OCI-LY1 (cell line): ENCODE data around the gene MAP3K21.

ENCODE experiments used
- H2AFZ ChIP-seq: fragments of 200-600 bp; sonication (generic), shearing (Covaris generic); 2 replicates; pipeline ENCODE4 v1.6.0; 2014; ENCODE audit warnings: antibody characterized with exemption, mild to moderate bottlenecking, low read length
- H3F3A ChIP-seq: fragments of 200-600 bp; sonication (generic), shearing (Covaris generic); 2 replicates; pipeline ENCODE4 v1.6.0; 2014; ENCODE audit warnings: mild to moderate bottlenecking, antibody characterized with exemption, low read length, moderate library complexity; ENCODE audit not compliant: insufficient read depth
- H3K27ac ChIP-seq: fragments of 200-600 bp; sonication (generic); 2 replicates; pipeline ENCODE4 v1.5.1; 2014; ENCODE audit warnings: low read length, mixed run types, mild to moderate bottlenecking, low read depth; ENCODE audit not compliant: poor library complexity, severe bottlenecking
- H3K27me3 ChIP-seq: fragments of 200-600 bp; sonication (generic); 2 replicates; pipeline ENCODE4 v1.6.0; 2014; ENCODE audit warnings: antibody characterized with exemption, mild to moderate bottlenecking, low read length, moderate library complexity; ENCODE audit not compliant: insufficient read depth
- H3K36me3 ChIP-seq: fragments of 200-600 bp; sonication (generic); 2 replicates; pipeline ENCODE4 v1.6.1; 2014; ENCODE audit warnings: mild to moderate bottlenecking, antibody characterized with exemption, low read length, moderate library complexity, mixed read lengths; ENCODE audit not compliant: insufficient read depth
- H3K4me1 ChIP-seq: fragments of 200-600 bp; sonication (generic); 2 replicates; pipeline ENCODE4 v1.5.1; 2014; ENCODE audit warnings: mild to moderate bottlenecking, low read length, moderate library complexity; ENCODE audit not compliant: insufficient read depth, severe bottlenecking
- H3K4me2 ChIP-seq: fragments of 200-600 bp; sonication (generic), shearing (Covaris generic); 2 replicates; pipeline ENCODE4 v1.6.1; 2014; ENCODE audit warnings: low read length
- H3K4me3 ChIP-seq: fragments of 200-600 bp; sonication (generic); 2 replicates; pipeline ENCODE4 v1.5.1; 2014; ENCODE audit warnings: low read length, low read depth, mild to moderate bottlenecking, mixed read lengths; ENCODE audit not compliant: poor library complexity, severe bottlenecking
- H3K79me2 ChIP-seq: fragments of 200-600 bp; shearing (Covaris generic); 2 replicates; pipeline ENCODE4 v1.6.1; 2016; ENCODE audit warnings: mixed run types, low read length, mixed read lengths; ENCODE audit not compliant: insufficient read depth
- H3K9ac ChIP-seq: fragments of 200-600 bp; sonication (generic), shearing (Covaris generic); 2 replicates; pipeline ENCODE4 v1.6.1; 2014; ENCODE audit warnings: mild to moderate bottlenecking, low read length, mixed read lengths
- H3K9me2 ChIP-seq: fragments of 200-600 bp; sonication (generic), shearing (Covaris generic); 2 replicates; pipeline ENCODE4 v1.6.1; 2014; ENCODE audit warnings: low read depth, mild to moderate bottlenecking, low read length, mixed read lengths
- H3K9me3 ChIP-seq: fragments of 200-600 bp; shearing (Covaris generic); 2 replicates; pipeline ENCODE4 v1.6.1; 2014; ENCODE audit warnings: low read length, mixed read lengths
- H4K20me1 ChIP-seq: fragments of 200-600 bp; sonication (generic), shearing (Covaris generic); 2 replicates; pipeline ENCODE4 v1.6.0; 2016; ENCODE audit warnings: mild to moderate bottlenecking, low read length; ENCODE audit not compliant: insufficient read depth
- CTCF ChIP-seq: fragments of 200-600 bp; sonication (generic), shearing (Covaris generic); IDR thresholded peaks from 2 replicates; pipeline ENCODE4 v1.5.1; 2017; ENCODE audit warnings: mild to moderate bottlenecking, antibody characterized with exemption, low read length, moderate library complexity, mixed read lengths
- EZH2 ChIP-seq: fragments of 200-600 bp; sonication (generic), shearing (Covaris generic); IDR thresholded peaks from 2 replicates; pipeline ENCODE4 v1.8.0; 2017; ENCODE audit warnings: borderline replicate concordance, mixed run types, mild to moderate bottlenecking, antibody characterized with exemption, low read length, moderate library complexity, mixed read lengths

The MAP3K21 gene

GRCh38 chr1:233386336-233386735 lies 58.8 kb downstream of the MAP3K21 start:
- Histone ChIP-seq H3F3A (no peaks in the 10 kb centered on the region), H3K4me2 (no peak overlapping the region), H2AFZ (no peak overlapping the region), H3K9me2 (no peaks in the 10 kb centered on the region), H3K27ac (no peak overlapping the region), H4K20me1 (no peaks in the 10 kb centered on the region), H3K4me3 (no peak overlapping the region), H3K79me2 (no peaks in the 10 kb centered on the region), H3K36me3 (no peaks in the 10 kb centered on the region), H3K27me3 (no peaks in the 10 kb centered on the region), H3K9ac (no peak overlapping the region), H3K9me3 (no peaks in the 10 kb centered on the region), H3K4me1 (no peaks in the 10 kb centered on the region)
- TF ChIP-seq CTCF (no peak), EZH2 (no peak)

GRCh38 chr1:233387585-233387984 lies 60.1 kb downstream of the MAP3K21 start:
- Histone ChIP-seq H3K9me3 (no peaks in the 10 kb centered on the region), H3F3A (no peaks in the 10 kb centered on the region), H3K27ac (no peak overlapping the region), H3K4me2 (no peak overlapping the region), H3K36me3 (no peaks in the 10 kb centered on the region), H3K4me3 (no peak overlapping the region), H3K9ac (no peak overlapping the region), H3K9me2 (no peaks in the 10 kb centered on the region), H2AFZ (no peak overlapping the region), H3K27me3 (no peaks in the 10 kb centered on the region), H4K20me1 (no peaks in the 10 kb centered on the region), H3K79me2 (no peaks in the 10 kb centered on the region), H3K4me1 (no peaks in the 10 kb centered on the region)
- TF ChIP-seq CTCF (no peak), EZH2 (no peak)

GRCh38 chr1:233389169-233389568 lies 61.6 kb downstream of the MAP3K21 start:
- H3K4me2 ChIP-seq, result no peak overlapping the region
- no peaks in the 10 kb centered on the region for H3F3A ChIP-seq
- no peaks in the 10 kb centered on the region for H4K20me1 ChIP-seq
- H3K36me3 ChIP-seq, result no peaks in the 10 kb centered on the region
- H3K27me3 ChIP-seq, result no peaks in the 10 kb centered on the region
- no peaks in the 10 kb centered on the region for H3K9me2 ChIP-seq
- H3K9ac ChIP-seq, result no peak overlapping the region
- no peaks in the 10 kb centered on the region for H3K79me2 ChIP-seq
- no peak overlapping the region for H3K27ac ChIP-seq
- no peak overlapping the region for H2AFZ ChIP-seq
- no peaks in the 10 kb centered on the region for H3K4me1 ChIP-seq
- no peak overlapping the region for H3K4me3 ChIP-seq
- H3K9me3 ChIP-seq, result no peaks in the 10 kb centered on the region
- TF ChIP-seq EZH2 (no peak), CTCF (no peak)
